H9 (cell line): ENCODE data around the gene ACTL8. TPM values are rescaled to one million over a fixed set of nuclear protein-coding genes. Genes with fewer than 3 reads are reported as not detected.

Source experiments
- DNase-seq: peaks from one replicate; pipeline ENCODE4 v3.0.0-alpha.2; 2017
- H2AFZ ChIP-seq: one replicate; pipeline ENCODE4 v1.6.1; 2013; ENCODE audit warnings: mild to moderate bottlenecking, low read length, control low read depth, moderate library complexity
- H2AK5ac ChIP-seq: 2 replicates; pipeline ENCODE4 v1.6.1; 2013; ENCODE audit warnings: low read length, control low read depth, mixed read lengths; ENCODE audit not compliant: insufficient read length
- H2BK120ac ChIP-seq: one replicate; pipeline ENCODE4 v1.6.1; 2013; ENCODE audit warnings: low read depth, mild to moderate bottlenecking, low read length, control low read depth, inconsistent platforms; ENCODE audit not compliant: poor library complexity, severe bottlenecking
- H2BK12ac ChIP-seq: 2 replicates; pipeline ENCODE4 v1.6.1; 2013; ENCODE audit warnings: low read length, control low read depth, mixed read lengths, low read depth; ENCODE audit not compliant: insufficient read length
- H2BK15ac ChIP-seq: 2 replicates; pipeline ENCODE4 v1.6.1; 2013; ENCODE audit warnings: low read depth, low read length, control low read depth
- H2BK20ac ChIP-seq: one replicate; pipeline ENCODE4 v1.6.1; 2013; ENCODE audit warnings: low read depth, mild to moderate bottlenecking, low read length, control low read depth, inconsistent platforms; ENCODE audit not compliant: poor library complexity, severe bottlenecking
- H2BK5ac ChIP-seq: 2 replicates; pipeline ENCODE4 v1.6.1; 2013; ENCODE audit warnings: low read length, control low read depth, mixed read lengths; ENCODE audit not compliant: insufficient read length
- H3K14ac ChIP-seq: 2 replicates; pipeline ENCODE4 v1.6.1; 2013; ENCODE audit warnings: low read length, control low read depth; ENCODE audit not compliant: insufficient read depth
- H3K18ac ChIP-seq: 2 replicates; pipeline ENCODE4 v1.6.1; 2013; ENCODE audit warnings: low read depth, mild to moderate bottlenecking, mixed read lengths, low read length, control low read depth; ENCODE audit not compliant: insufficient read length
- H3K23ac ChIP-seq: 2 replicates; pipeline ENCODE4 v1.6.1; 2013; ENCODE audit warnings: low read length, control low read depth, mixed read lengths, low read depth; ENCODE audit not compliant: insufficient read length
- H3K23me2 ChIP-seq: 2 replicates; pipeline ENCODE4 v1.6.1; 2013; ENCODE audit warnings: low read depth, mild to moderate bottlenecking, mixed read lengths, low read length, control low read depth; ENCODE audit not compliant: insufficient read length, poor library complexity, severe bottlenecking
- H3K27ac ChIP-seq: 2 replicates; pipeline ENCODE4 v1.5.1; 2013; ENCODE audit warnings: low read length, control low read depth, mixed read lengths, low read depth; ENCODE audit not compliant: insufficient read length
- H3K27me3 ChIP-seq: 2 replicates; pipeline ENCODE4 v1.6.1; 2013; ENCODE audit warnings: low read length, control low read depth, inconsistent platforms; ENCODE audit not compliant: insufficient read depth
- H3K4ac ChIP-seq: 2 replicates; pipeline ENCODE4 v1.6.1; 2013; ENCODE audit warnings: low read depth, mild to moderate bottlenecking, control low read depth, inconsistent platforms, low read length, moderate library complexity
- H3K4me1 ChIP-seq: 2 replicates; pipeline ENCODE4 v1.6.1; 2013; ENCODE audit warnings: low read length, control low read depth, inconsistent platforms; ENCODE audit not compliant: insufficient read depth
- H3K4me2 ChIP-seq: 2 replicates; pipeline ENCODE4 v1.6.1; 2013; ENCODE audit warnings: low read length, control low read depth, mixed read lengths; ENCODE audit not compliant: insufficient read length, insufficient read depth
- H3K56ac ChIP-seq: 2 replicates; pipeline ENCODE4 v1.6.1; 2013; ENCODE audit warnings: low read depth, mild to moderate bottlenecking, mixed read lengths, low read length, control low read depth; ENCODE audit not compliant: insufficient read length
- H3K79me1 ChIP-seq: 2 replicates; pipeline ENCODE4 v1.6.1; 2013; ENCODE audit warnings: low read depth, mild to moderate bottlenecking, moderate library complexity, low read length, control low read depth, inconsistent platforms; ENCODE audit not compliant: insufficient read depth, poor library complexity, severe bottlenecking
- H3K79me2 ChIP-seq: 2 replicates; pipeline ENCODE4 v1.6.1; 2013; ENCODE audit warnings: low read length, control low read depth, inconsistent platforms; ENCODE audit not compliant: insufficient read depth
- H3K9ac ChIP-seq: 2 replicates; pipeline ENCODE4 v1.6.1; 2013; ENCODE audit warnings: low read length, control low read depth, mixed read lengths; ENCODE audit not compliant: insufficient read length; ENCODE audit errors: extremely low read depth
- H3K9me3 ChIP-seq: one replicate; pipeline ENCODE4 v1.6.1; 2013; ENCODE audit warnings: low read depth, low read length, inconsistent platforms; ENCODE audit not compliant: control insufficient read depth
- H3T11ph ChIP-seq: one replicate; pipeline ENCODE4 v1.6.1; 2013; ENCODE audit warnings: mild to moderate bottlenecking, low read length, control low read depth, inconsistent platforms
- H4K20me1 ChIP-seq: one replicate; pipeline ENCODE4 v1.6.1; 2013; ENCODE audit not compliant: control insufficient read depth, insufficient read length, insufficient read depth
- H4K5ac ChIP-seq: 2 replicates; pipeline ENCODE4 v1.6.1; 2013; ENCODE audit warnings: low read depth, mild to moderate bottlenecking, mixed read lengths, low read length, control low read depth; ENCODE audit not compliant: insufficient read length
- H4K8ac ChIP-seq: replicated peaks from 2 replicates; pipeline ENCODE4 v1.6.1; 2013; ENCODE audit warnings: low read length, control low read depth, mixed read lengths, low read depth; ENCODE audit not compliant: insufficient read length
- H4K91ac ChIP-seq: 2 replicates; pipeline ENCODE4 v1.6.1; 2013; ENCODE audit warnings: low read depth, mild to moderate bottlenecking, moderate library complexity, mixed read lengths, low read length, control low read depth; ENCODE audit not compliant: insufficient read length
- H3K27ac Mint-ChIP-seq, 3 experiments: 2 replicates in 2 of 3; 3 replicates in 1 of 3; pipeline ENCODE4 v1.8.0; 2020 to 2021; ENCODE audit warnings: mixed read lengths in 3 of 3, mild to moderate bottlenecking in 1 of 3, moderate library complexity in 1 of 3
- H3K27me3 Mint-ChIP-seq: 2 replicates; pipeline ENCODE4 v1.8.0; 2021; ENCODE audit warnings: low read depth, mild to moderate bottlenecking, moderate library complexity, mixed read lengths
- H3K36me3 Mint-ChIP-seq, 3 experiments: 2 replicates in 2 of 3; 3 replicates in 1 of 3; pipeline ENCODE4 v1.8.0; 2020 to 2021; ENCODE audit warnings: low read depth in 3 of 3, mixed read lengths in 3 of 3; ENCODE audit not compliant: insufficient read depth in 1 of 3
- H3K4me1 Mint-ChIP-seq, 2 experiments: 2 replicates each; pipeline ENCODE4 v1.8.0; 2020; ENCODE audit warnings: mixed read lengths in 2 of 2
- H3K4me3 Mint-ChIP-seq, 2 experiments: 2 replicates in 1 of 2; 3 replicates in 1 of 2; pipeline ENCODE4 v1.8.0; 2020 to 2021; ENCODE audit warnings: mild to moderate bottlenecking in 2 of 2, mixed read lengths in 2 of 2, moderate library complexity in 1 of 2
- H3K9me3 Mint-ChIP-seq, 2 experiments: 2 replicates in 1 of 2; 3 replicates in 1 of 2; pipeline ENCODE4 v1.8.0; 2020; ENCODE audit warnings: mild to moderate bottlenecking in 2 of 2, mixed read lengths in 2 of 2, moderate library complexity in 1 of 2
- WGBS: extraction: QIAGEN DNeasy Blood & Tissue Kit; methylation state at CpG from one replicate; pipeline ENCODE4 v1.1.7; 2013; ENCODE audit warnings: missing lambda C conversion rate, low lambda C conversion rate, mixed read lengths; ENCODE audit not compliant: insufficient read length; ENCODE audit errors: extremely low coverage; 5-methylcytosine and 5-hydroxymethylcytosine counted together
- total RNA-seq: library from RNA; stranded (reverse); gene quantifications from 2 replicates; pipeline ENCODE4 v1.2.1, GENCODE V29; 2021
- TF ChIP-seq, protein P1 (sequence below): fragments of 200-600 bp; sonication (generic); conservative IDR thresholded peaks from 3 replicates; pipeline ENCODE4 v1.8.0; 2021; ENCODE audit warnings: antibody characterized with exemption, mild to moderate bottlenecking

The ACTL8 gene
- total RNA-seq, 1 experiment from 2014 or later, result not detected

DNA sequence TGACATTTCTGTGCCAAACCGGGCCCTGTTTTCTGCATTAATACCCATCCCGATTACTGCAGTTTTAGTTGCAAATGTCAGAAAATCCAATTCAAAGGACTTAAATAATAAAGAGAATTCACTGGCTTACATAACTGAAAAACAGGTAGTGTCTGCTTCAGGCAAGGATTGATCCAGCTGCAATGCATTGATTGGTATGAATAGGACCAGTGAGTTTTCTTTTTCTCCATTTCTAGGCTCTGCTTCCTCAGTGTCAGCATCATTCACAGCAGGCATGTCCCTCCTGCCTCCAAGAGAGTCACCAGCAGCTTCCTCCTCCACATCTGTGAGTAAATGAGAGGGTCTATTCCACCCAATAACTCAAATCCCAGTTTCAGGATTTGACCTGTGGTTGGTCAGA is 33.7 kb upstream of the ACTL8 start:
- Histone ChIP-seq H3K23ac (no peak overlapping the region), H3T11ph (no peak overlapping the region), H3K14ac (no peak overlapping the region), H3K27me3 (no peaks in the 10 kb centered on the region), H3K79me1 (no peaks in the 10 kb centered on the region), H2AFZ (no peak overlapping the region), H3K23me2 (no peaks in the 10 kb centered on the region), H3K79me2 (no peaks in the 10 kb centered on the region), H4K5ac (no peak overlapping the region), H3K9ac (no peak overlapping the region), H3K4ac (no peak overlapping the region), H2BK5ac (no peak overlapping the region), H3K9me3 (no peaks in the 10 kb centered on the region), H2BK20ac (no peak overlapping the region), H4K8ac (no peak overlapping the region), H3K4me1 (no peaks in the 10 kb centered on the region), H3K4me2 (no peak overlapping the region), H2BK12ac (no peak overlapping the region), H2AK5ac (no peak overlapping the region), H3K27ac (no peak overlapping the region), H4K20me1 (no peaks in the 10 kb centered on the region), H3K18ac (no peak overlapping the region), H3K56ac (no peak overlapping the region), H4K91ac (no peak overlapping the region), H2BK15ac (no peak overlapping the region), H2BK120ac (no peak overlapping the region)
- WGBS, result no CpG with 5 or more reads among the region's 2 CpGs
- H3K4me1 Mint-ChIP-seq, result peaks cover 0 to 11% of the 10 kb centered on the region in 2 experiments; a peak in 3 of 4 replicates
- no peak overlapping the region for H3K4me3 Mint-ChIP-seq
- no peak overlapping the region for H3K27ac Mint-ChIP-seq
- H3K9me3 Mint-ChIP-seq, result no peaks in the 10 kb centered on the region
- H3K36me3 Mint-ChIP-seq, result no peaks in the 10 kb centered on the region
- peaks cover 4% of the 10 kb centered on the region for H3K27me3 Mint-ChIP-seq
- no peak for DNase-seq
- TF ChIP-seq, protein P1, sequence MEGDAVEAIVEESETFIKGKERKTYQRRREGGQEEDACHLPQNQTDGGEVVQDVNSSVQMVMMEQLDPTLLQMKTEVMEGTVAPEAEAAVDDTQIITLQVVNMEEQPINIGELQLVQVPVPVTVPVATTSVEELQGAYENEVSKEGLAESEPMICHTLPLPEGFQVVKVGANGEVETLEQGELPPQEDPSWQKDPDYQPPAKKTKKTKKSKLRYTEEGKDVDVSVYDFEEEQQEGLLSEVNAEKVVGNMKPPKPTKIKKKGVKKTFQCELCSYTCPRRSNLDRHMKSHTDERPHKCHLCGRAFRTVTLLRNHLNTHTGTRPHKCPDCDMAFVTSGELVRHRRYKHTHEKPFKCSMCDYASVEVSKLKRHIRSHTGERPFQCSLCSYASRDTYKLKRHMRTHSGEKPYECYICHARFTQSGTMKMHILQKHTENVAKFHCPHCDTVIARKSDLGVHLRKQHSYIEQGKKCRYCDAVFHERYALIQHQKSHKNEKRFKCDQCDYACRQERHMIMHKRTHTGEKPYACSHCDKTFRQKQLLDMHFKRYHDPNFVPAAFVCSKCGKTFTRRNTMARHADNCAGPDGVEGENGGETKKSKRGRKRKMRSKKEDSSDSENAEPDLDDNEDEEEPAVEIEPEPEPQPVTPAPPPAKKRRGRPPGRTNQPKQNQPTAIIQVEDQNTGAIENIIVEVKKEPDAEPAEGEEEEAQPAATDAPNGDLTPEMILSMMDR, result no peak
